ENCODE data around the gene KRTAP2-1. TPM values are rescaled to one million over a fixed set of nuclear protein-coding genes. Genes with fewer than 3 reads are reported as not detected.

Gene KRTAP2-1
- total RNA-seq, 2 experiments from 2014 or later: not detected

DNA sequence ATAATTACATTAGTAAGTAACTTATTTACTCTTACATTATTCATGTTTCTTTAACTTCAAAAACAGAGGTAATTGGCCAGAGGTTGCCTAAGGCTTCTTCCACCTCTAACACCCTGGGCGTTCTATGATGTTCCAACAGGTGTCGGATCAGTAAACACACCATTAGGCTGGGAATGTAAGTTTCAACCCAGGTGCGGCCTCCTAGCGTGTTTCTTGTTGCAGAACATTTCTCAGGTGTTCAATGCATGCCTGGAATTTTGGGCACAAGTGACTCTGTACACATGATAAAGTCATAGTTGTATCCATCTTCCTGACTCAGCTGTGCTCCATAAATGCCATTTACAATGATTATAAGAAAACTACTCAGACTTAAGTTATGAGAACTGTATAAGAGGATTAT lies 6.9 kb upstream of the KRTAP2-1 start:
- H3K9me3 Mint-ChIP-seq: peaks cover 7% of the 10 kb centered on the region

DNA sequence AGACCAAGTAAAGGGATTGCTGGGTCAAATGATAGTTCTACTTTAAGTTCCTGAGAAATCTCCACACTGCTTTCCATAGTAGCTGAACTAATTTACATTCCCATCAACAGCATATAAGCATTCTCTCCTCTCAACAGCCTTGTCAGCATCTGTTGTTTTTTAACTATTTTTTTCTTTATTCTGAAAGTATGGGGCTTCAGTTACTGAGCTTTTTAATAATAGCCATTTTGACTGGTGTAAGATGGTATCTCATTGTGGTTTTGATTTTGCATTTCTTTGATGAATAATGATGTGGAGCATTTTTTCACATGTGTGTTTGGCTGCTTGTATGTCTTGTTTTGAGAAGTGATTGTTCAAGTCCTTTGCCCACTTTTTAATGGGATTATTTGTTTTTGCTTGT lies 5.5 kb upstream of the KRTAP2-1 start:
- H3K36me3 ChIP-seq (ENCODE audit: insufficient read depth, low read length): no peaks in the 10 kb centered on the region
- TF ChIP-seq, protein P1, sequence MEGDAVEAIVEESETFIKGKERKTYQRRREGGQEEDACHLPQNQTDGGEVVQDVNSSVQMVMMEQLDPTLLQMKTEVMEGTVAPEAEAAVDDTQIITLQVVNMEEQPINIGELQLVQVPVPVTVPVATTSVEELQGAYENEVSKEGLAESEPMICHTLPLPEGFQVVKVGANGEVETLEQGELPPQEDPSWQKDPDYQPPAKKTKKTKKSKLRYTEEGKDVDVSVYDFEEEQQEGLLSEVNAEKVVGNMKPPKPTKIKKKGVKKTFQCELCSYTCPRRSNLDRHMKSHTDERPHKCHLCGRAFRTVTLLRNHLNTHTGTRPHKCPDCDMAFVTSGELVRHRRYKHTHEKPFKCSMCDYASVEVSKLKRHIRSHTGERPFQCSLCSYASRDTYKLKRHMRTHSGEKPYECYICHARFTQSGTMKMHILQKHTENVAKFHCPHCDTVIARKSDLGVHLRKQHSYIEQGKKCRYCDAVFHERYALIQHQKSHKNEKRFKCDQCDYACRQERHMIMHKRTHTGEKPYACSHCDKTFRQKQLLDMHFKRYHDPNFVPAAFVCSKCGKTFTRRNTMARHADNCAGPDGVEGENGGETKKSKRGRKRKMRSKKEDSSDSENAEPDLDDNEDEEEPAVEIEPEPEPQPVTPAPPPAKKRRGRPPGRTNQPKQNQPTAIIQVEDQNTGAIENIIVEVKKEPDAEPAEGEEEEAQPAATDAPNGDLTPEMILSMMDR (IDR thresholded peaks at IDR 0.05): no peak
- intact Hi-C loops (cut with DNase I, micrococcal nuclease): no loop called here
- ATAC-seq (ENCODE audit: poor library complexity) (no peak), DNase-seq (no peak)
- H3K9me3 Mint-ChIP-seq: peaks cover 5% of the 10 kb centered on the region
- H3K4me1 ChIP-seq (ENCODE audit: insufficient read depth, low read length): no peaks in the 10 kb centered on the region
- H3K4me3 Mint-ChIP-seq: no peak overlapping the region
- no peaks in the 10 kb centered on the region for H3K4me1 Mint-ChIP-seq (ENCODE audit: low read depth)
- peaks cover 0 to 5% of the 10 kb centered on the region in 2 experiments for H3K27me3 ChIP-seq (ENCODE audit: control insufficient read depth in 1 of 2, insufficient read depth in 2 of 2, low read length in 2 of 2)
- ChIA-PET POLR2A (no interaction called here), CTCF (no interaction called here)
- no peak overlapping the region for H3K4me3 ChIP-seq (ENCODE audit: low read length)
- H3K27me3 Mint-ChIP-seq: peaks cover 41% of the 10 kb centered on the region
- no peaks in the 10 kb centered on the region for H3K9me3 ChIP-seq (ENCODE audit: control insufficient read depth in 1 of 2, insufficient read depth in 1 of 2, low read length in 2 of 2)
- H3K27ac Mint-ChIP-seq: no peak overlapping the region
- H3K27ac ChIP-seq (ENCODE audit: low read depth in 1 of 2, low read length in 2 of 2): no peak overlapping the region
- no peaks in the 10 kb centered on the region for H3K36me3 Mint-ChIP-seq (ENCODE audit: low read depth)

More for the DNA sequence above, 6.9 kb upstream of the KRTAP2-1 start:
- no peaks in the 10 kb centered on the region for H3K9me3 ChIP-seq (ENCODE audit: control insufficient read depth in 1 of 2, insufficient read depth in 1 of 2, low read length in 2 of 2)
- ATAC-seq (ENCODE audit: poor library complexity) (no peak), DNase-seq (no peak)
- TF ChIP-seq, protein P1 (IDR thresholded peaks at IDR 0.05): no peak
- CTCF ChIA-PET: no interaction called here
- H3K4me3 ChIP-seq (ENCODE audit: low read length): no peak overlapping the region
- no peaks in the 10 kb centered on the region for H3K4me1 Mint-ChIP-seq (ENCODE audit: low read depth)
- POLR2A ChIA-PET: no interaction called here
- intact Hi-C loops (cut with DNase I, micrococcal nuclease): no loop called here
- H3K27ac ChIP-seq (ENCODE audit: low read depth in 1 of 2, low read length in 2 of 2): no peak overlapping the region
- H3K36me3 ChIP-seq (ENCODE audit: insufficient read depth, low read length): no peaks in the 10 kb centered on the region
- no peaks in the 10 kb centered on the region for H3K4me1 ChIP-seq (ENCODE audit: insufficient read depth, low read length)
- H3K36me3 Mint-ChIP-seq (ENCODE audit: low read depth): no peaks in the 10 kb centered on the region
- H3K27ac Mint-ChIP-seq: no peak overlapping the region
- H3K27me3 Mint-ChIP-seq: peaks cover 39% of the 10 kb centered on the region
- no peak overlapping the region for H3K4me3 Mint-ChIP-seq
- H3K27me3 ChIP-seq (ENCODE audit: control insufficient read depth in 1 of 2, insufficient read depth in 2 of 2, low read length in 2 of 2): no peaks in the 10 kb centered on the region

DNA sequence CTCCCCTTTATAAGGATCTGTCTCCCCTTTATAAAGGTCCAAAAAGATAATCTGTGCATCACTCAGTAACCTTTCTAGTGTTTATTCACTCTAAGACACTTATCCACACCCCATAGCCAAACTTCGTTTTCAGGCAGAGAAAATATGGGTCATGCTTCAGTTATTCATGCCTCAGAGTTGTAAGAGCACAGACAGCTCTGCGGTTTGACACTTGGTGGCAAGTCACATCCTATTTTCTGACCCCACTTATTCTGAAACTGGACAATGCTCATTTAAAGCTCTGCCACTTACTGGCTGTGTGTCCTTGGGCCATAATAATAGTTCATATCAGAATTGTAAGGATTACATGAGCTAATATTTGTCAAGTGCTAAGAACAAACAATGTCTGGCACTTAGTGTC lies 2.0 kb upstream of the KRTAP2-1 start:
- Histone ChIP-seq H3K36me3 (ENCODE audit: insufficient read depth, low read length) (no peaks in the 10 kb centered on the region), H3K9me3 (ENCODE audit: control insufficient read depth in 1 of 2, insufficient read depth in 1 of 2, low read length in 2 of 2) (no peaks in the 10 kb centered on the region), H3K4me1 (ENCODE audit: insufficient read depth, low read length) (no peaks in the 10 kb centered on the region), H3K4me3 (ENCODE audit: low read length) (no peak overlapping the region), H3K27me3 (ENCODE audit: control insufficient read depth in 1 of 2, insufficient read depth in 2 of 2, low read length in 2 of 2) (peaks cover 0 to 10% of the 10 kb centered on the region in 2 experiments), H3K27ac (ENCODE audit: low read depth in 1 of 2, low read length in 2 of 2) (no peak overlapping the region)
- Mint-ChIP-seq H3K4me1 (ENCODE audit: low read depth) (no peaks in the 10 kb centered on the region), H3K27ac (no peak overlapping the region), H3K36me3 (ENCODE audit: low read depth) (no peaks in the 10 kb centered on the region), H3K4me3 (no peak overlapping the region), H3K9me3 (no peaks in the 10 kb centered on the region), H3K27me3 (peaks cover 40% of the 10 kb centered on the region)
- TF ChIP-seq, protein P1 (IDR thresholded peaks at IDR 0.05): no peak
- ATAC-seq (ENCODE audit: poor library complexity) (no peak), DNase-seq (no peak)
- ChIA-PET POLR2A (no interaction called here), CTCF (no interaction called here)
- intact Hi-C loops (cut with DNase I, micrococcal nuclease): no loop called here
